ENCODE data around the gene INTS1. TPM values are rescaled to one million over a fixed set of nuclear protein-coding genes. Genes with fewer than 3 reads are reported as not detected.

INTS1 gene
- polyA plus RNA-seq, 1 donor from 2014 or later: 21.1 TPM

GRCh38 chr7:1460821-1461645, 43.2 kb downstream of the INTS1 start:
- no peaks in the 10 kb centered on the region for H3K9me2 ChIP-seq (ENCODE audit: insufficient read depth, low read length)
- H3K9ac ChIP-seq (ENCODE audit: low read length): no peak overlapping the region
- H3K9me3 ChIP-seq (ENCODE audit: low read length): no peaks in the 10 kb centered on the region
- no peaks in the 10 kb centered on the region for H3K79me2 ChIP-seq (replicated peaks; ENCODE audit: insufficient read depth, low read length)
- H3K27me3 ChIP-seq (ENCODE audit: insufficient read depth, low read depth, low read length): no peaks in the 10 kb centered on the region
- H4K20me1 ChIP-seq (ENCODE audit: insufficient read depth): no peaks in the 10 kb centered on the region
- TF ChIP-seq EP300 (conservative IDR thresholded peaks at IDR 0.05; ENCODE audit: poor library complexity, severe bottlenecking) (no peak), TAF1 (IDR thresholded peaks at IDR 0.05; ENCODE audit: low read depth) (no peak), SMC3 (conservative IDR thresholded peaks at IDR 0.05; ENCODE audit: poor library complexity) (no peak), REST (IDR thresholded peaks at IDR 0.05; ENCODE audit: borderline replicate concordance) (no peak), MXI1 (conservative IDR thresholded peaks at IDR 0.05; ENCODE audit: poor library complexity, severe bottlenecking) (no peak), POLR2AphosphoS5 (IDR thresholded peaks at IDR 0.05) (no peak), CTCF (IDR thresholded peaks at IDR 0.05; ENCODE audit: poor library complexity, severe bottlenecking) (no peak), RAD21 (conservative IDR thresholded peaks at IDR 0.05) (no peak), EZH2 (IDR thresholded peaks at IDR 0.05; ENCODE audit: borderline replicate concordance, insufficient read depth, low read length, poor library complexity, severe bottlenecking) (no peak)
- no peak overlapping the region for H3K27ac ChIP-seq (ENCODE audit: low read length)
- H3K36me3 ChIP-seq (ENCODE audit: insufficient read depth, low read length): no peaks in the 10 kb centered on the region
- H3K4me2 ChIP-seq (ENCODE audit: low read length): no peak overlapping the region
- H2AFZ ChIP-seq (ENCODE audit: low read depth, low read length): no peak overlapping the region
- no peak overlapping the region for H3K4me3 ChIP-seq (ENCODE audit: low read length)
- no peaks in the 10 kb centered on the region for H3F3A ChIP-seq (ENCODE audit: insufficient read depth, low read length, poor library complexity, severe bottlenecking)

GRCh38 chr7:1459920-1460820, 44.0 kb downstream of the INTS1 start:
- no peaks in the 10 kb centered on the region for H3K36me3 ChIP-seq (ENCODE audit: insufficient read depth, low read length)
- H3K9me2 ChIP-seq (ENCODE audit: insufficient read depth, low read length): no peaks in the 10 kb centered on the region
- H3K4me2 ChIP-seq (ENCODE audit: low read length): no peak overlapping the region
- TF ChIP-seq RAD21 (conservative IDR thresholded peaks at IDR 0.05): no peak
- TF ChIP-seq CTCF (IDR thresholded peaks at IDR 0.05; ENCODE audit: poor library complexity, severe bottlenecking): no peak
- no peak for TF ChIP-seq TAF1 (IDR thresholded peaks at IDR 0.05; ENCODE audit: low read depth)
- TF ChIP-seq POLR2AphosphoS5 (IDR thresholded peaks at IDR 0.05): no peak
- H2AFZ ChIP-seq (ENCODE audit: low read depth, low read length): no peak overlapping the region
- no peaks in the 10 kb centered on the region for H3K79me2 ChIP-seq (replicated peaks; ENCODE audit: insufficient read depth, low read length)
- no peak overlapping the region for H3K9ac ChIP-seq (ENCODE audit: low read length)
- H3K9me3 ChIP-seq (ENCODE audit: low read length): no peaks in the 10 kb centered on the region
- no peaks in the 10 kb centered on the region for H4K20me1 ChIP-seq (ENCODE audit: insufficient read depth)
- no peaks in the 10 kb centered on the region for H3F3A ChIP-seq (ENCODE audit: insufficient read depth, low read length, poor library complexity, severe bottlenecking)
- H3K27me3 ChIP-seq (ENCODE audit: insufficient read depth, low read depth, low read length): no peaks in the 10 kb centered on the region
- H3K4me3 ChIP-seq (ENCODE audit: low read length): peak overlapping the region; percentile 92
- H3K27ac ChIP-seq (ENCODE audit: low read length): no peak overlapping the region
